ENCODE results near the gene KCNK10.

- TF ChIP-seq, protein P1, sequence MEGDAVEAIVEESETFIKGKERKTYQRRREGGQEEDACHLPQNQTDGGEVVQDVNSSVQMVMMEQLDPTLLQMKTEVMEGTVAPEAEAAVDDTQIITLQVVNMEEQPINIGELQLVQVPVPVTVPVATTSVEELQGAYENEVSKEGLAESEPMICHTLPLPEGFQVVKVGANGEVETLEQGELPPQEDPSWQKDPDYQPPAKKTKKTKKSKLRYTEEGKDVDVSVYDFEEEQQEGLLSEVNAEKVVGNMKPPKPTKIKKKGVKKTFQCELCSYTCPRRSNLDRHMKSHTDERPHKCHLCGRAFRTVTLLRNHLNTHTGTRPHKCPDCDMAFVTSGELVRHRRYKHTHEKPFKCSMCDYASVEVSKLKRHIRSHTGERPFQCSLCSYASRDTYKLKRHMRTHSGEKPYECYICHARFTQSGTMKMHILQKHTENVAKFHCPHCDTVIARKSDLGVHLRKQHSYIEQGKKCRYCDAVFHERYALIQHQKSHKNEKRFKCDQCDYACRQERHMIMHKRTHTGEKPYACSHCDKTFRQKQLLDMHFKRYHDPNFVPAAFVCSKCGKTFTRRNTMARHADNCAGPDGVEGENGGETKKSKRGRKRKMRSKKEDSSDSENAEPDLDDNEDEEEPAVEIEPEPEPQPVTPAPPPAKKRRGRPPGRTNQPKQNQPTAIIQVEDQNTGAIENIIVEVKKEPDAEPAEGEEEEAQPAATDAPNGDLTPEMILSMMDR (tag by site-specific recombination; IDR thresholded peaks at IDR 0.05): no peak
- TF ChIP-seq ZBTB8A (tag by site-specific recombination; IDR thresholded peaks at IDR 0.05) (no peak), SCRT1 (tag by site-specific recombination; IDR thresholded peaks at IDR 0.05; ENCODE audit: borderline replicate concordance) (no peak), YY1 (tag by site-specific recombination; IDR thresholded peaks at IDR 0.05) (no peak), KLF16 (tag by site-specific recombination; IDR thresholded peaks at IDR 0.05) (no peak), ZNF366 (tag by site-specific recombination; conservative IDR thresholded peaks at IDR 0.05) (no peak), OVOL3 (tag by site-specific recombination; IDR thresholded peaks at IDR 0.05) (no peak), ATF2 (tag by site-specific recombination; IDR thresholded peaks at IDR 0.05; ENCODE audit: low read depth) (no peak)
These were observed 121.2 kb downstream of the KCNK10 start for GRCh38 chr14:88201851-88202250.

Measured in HEK293 (cell line).